SK-N-SH treated with all-trans-retinoic acid at 6 μM for 48 hours (cell line): ENCODE data around the gene CD200R1L.

ENCODE experiments used
- ATAC-seq: fragments of 200-7000 bp; cut with Tn5 transposase; 3 replicates; pipeline ENCODE4 v1.9.1; 2020; ENCODE audit warnings: mild to moderate bottlenecking, moderate library complexity
- ARNTL ChIP-seq: fragments of 450-650 bp; formaldehyde crosslinking; IDR thresholded peaks from 2 replicates; pipeline ENCODE4 v1.5.0; 2020; ENCODE audit warnings: low read depth, mild to moderate bottlenecking, moderate library complexity, borderline replicate concordance
- BACH2 ChIP-seq: fragments of 250-450 bp; sonication (Bioruptor Pico); IDR thresholded peaks from 2 replicates; pipeline ENCODE4 v1.9.0; 2021; ENCODE audit warnings: mild to moderate bottlenecking, borderline replicate concordance
- CREB5 ChIP-seq: fragments of 250-450 bp; sonication (Bioruptor Pico); IDR thresholded peaks from 2 replicates; pipeline ENCODE4 v1.5.1; 2020; ENCODE audit warnings: low read depth, mild to moderate bottlenecking, moderate library complexity
- CSDC2 ChIP-seq: fragments of 250-450 bp; sonication (Bioruptor Pico); IDR thresholded peaks from 2 replicates; pipeline ENCODE4 v1.5.0; 2020; ENCODE audit warnings: mild to moderate bottlenecking, moderate library complexity
- CSRNP3 ChIP-seq: fragments of 250-450 bp; sonication (Bioruptor Pico); IDR thresholded peaks from 2 replicates; pipeline ENCODE4 v1.5.1; 2021; ENCODE audit warnings: mild to moderate bottlenecking, moderate library complexity
- GLIS3 ChIP-seq: fragments of 250-450 bp; sonication (Bioruptor Pico); IDR thresholded peaks from 2 replicates; pipeline ENCODE4 v1.5.0; 2020; ENCODE audit warnings: mild to moderate bottlenecking, moderate library complexity
- OSR1 ChIP-seq: fragments of 250-450 bp; sonication (Bioruptor Pico); IDR thresholded peaks from 2 replicates; pipeline ENCODE4 v1.8.0; 2022; ENCODE audit warnings: moderate library complexity, mild to moderate bottlenecking, inconsistent platforms
- PATZ1 ChIP-seq: fragments of 250-450 bp; sonication (Bioruptor Pico); IDR thresholded peaks from 2 replicates; pipeline ENCODE4 v1.8.0; 2020; ENCODE audit warnings: mild to moderate bottlenecking, moderate library complexity, borderline replicate concordance
- POU6F1 ChIP-seq: fragments of 250-450 bp; sonication (Bioruptor Pico); IDR thresholded peaks from 2 replicates; pipeline ENCODE4 v1.8.0; 2021; ENCODE audit warnings: low read depth, mild to moderate bottlenecking, moderate library complexity, borderline replicate concordance
- PPARA ChIP-seq: fragments of 250-450 bp; sonication (Bioruptor Pico); IDR thresholded peaks from 2 replicates; pipeline ENCODE4 v1.5.0; 2020; ENCODE audit warnings: mild to moderate bottlenecking, borderline replicate concordance
- RARB ChIP-seq: fragments of 250-450 bp; sonication (Bioruptor Pico); IDR thresholded peaks from 2 replicates; pipeline ENCODE4 v1.8.0; 2021; ENCODE audit warnings: mild to moderate bottlenecking, moderate library complexity
- TCF4 ChIP-seq: fragments of 250-450 bp; sonication (Bioruptor Pico); IDR thresholded peaks from 2 replicates; pipeline ENCODE4 v1.8.0; 2021; ENCODE audit warnings: mild to moderate bottlenecking, moderate library complexity, borderline replicate concordance
- TOX ChIP-seq: fragments of 250-450 bp; sonication (Bioruptor Pico); IDR thresholded peaks from 2 replicates; pipeline ENCODE4 v1.8.0; 2021; ENCODE audit warnings: mild to moderate bottlenecking, moderate library complexity, borderline replicate concordance
- ZC3H10 ChIP-seq: fragments of 250-450 bp; sonication (Bioruptor Pico); IDR thresholded peaks from 2 replicates; pipeline ENCODE4 v1.5.1; 2021; ENCODE audit warnings: mild to moderate bottlenecking, moderate library complexity
- ZFP3 ChIP-seq: fragments of 250-450 bp; sonication (Bioruptor Pico); IDR thresholded peaks from 2 replicates; pipeline ENCODE4 v1.5.0; 2020; ENCODE audit warnings: mild to moderate bottlenecking, moderate library complexity
- ZFP30 ChIP-seq: fragments of 450-650 bp; formaldehyde crosslinking; IDR thresholded peaks from 2 replicates; pipeline ENCODE4 v1.5.0; 2022; ENCODE audit warnings: mild to moderate bottlenecking, moderate library complexity
- ZNF565 ChIP-seq: fragments of 450-650 bp; formaldehyde crosslinking; conservative IDR thresholded peaks from 2 replicates; pipeline ENCODE4 v1.5.0; 2020; ENCODE audit warnings: low read depth, mild to moderate bottlenecking, moderate library complexity
- ZNF70 ChIP-seq: fragments of 450-650 bp; formaldehyde crosslinking; IDR thresholded peaks from 2 replicates; pipeline ENCODE4 v1.5.0; 2020; ENCODE audit warnings: mild to moderate bottlenecking, moderate library complexity

CD200R1L gene

GRCh38 chr3:112782491-112782890 lies 64.2 kb downstream of the CD200R1L start:
- no peak for TF ChIP-seq CSRNP3 (CRISPR knock-in tag)
- no peak for ATAC-seq

- no peak; the same call in 2 of the 3 replicates for ATAC-seq
- no peak for TF ChIP-seq RARB (CRISPR knock-in tag)
- TF ChIP-seq PPARA = no peak
- TF ChIP-seq PATZ1 = no peak
- TF ChIP-seq OSR1 = no peak
- no peak for TF ChIP-seq POU6F1 (CRISPR knock-in tag)
- TF ChIP-seq ARNTL (CRISPR knock-in tag) = no peak
- TF ChIP-seq ZFP3 (CRISPR knock-in tag) = no peak
- TF ChIP-seq CREB5 (CRISPR knock-in tag) = no peak
- TF ChIP-seq ZFP30 = no peak
- no peak for TF ChIP-seq BACH2 (CRISPR knock-in tag)
- no peak for TF ChIP-seq ZNF565 (CRISPR knock-in tag)
- TF ChIP-seq TCF4 (CRISPR knock-in tag) = no peak
- no peak for TF ChIP-seq CSRNP3 (CRISPR knock-in tag)
- TF ChIP-seq ZNF70 = no peak
- TF ChIP-seq ZC3H10 (CRISPR knock-in tag) = no peak
Measured at GRCh38 chr3:112781599-112781998, 65.1 kb downstream of the CD200R1L start.

- no peak for ATAC-seq
- no peak for TF ChIP-seq GLIS3 (CRISPR knock-in tag)
- TF ChIP-seq CSDC2 (CRISPR knock-in tag) = no peak
- no peak for TF ChIP-seq TOX (CRISPR knock-in tag)
- no peak for TF ChIP-seq POU6F1 (CRISPR knock-in tag)
- no peak for TF ChIP-seq ZNF565 (CRISPR knock-in tag)
Measured at GRCh38 chr3:112779558-112780480, 66.8 kb downstream of the CD200R1L start.
